HUES6 (cell line): ENCODE results near the gene PTPN14.
A peak's percentile ranks its signal among the peaks of the same experiment; 100 is the strongest.

Source experiments
- H3K27ac ChIP-seq: 2 replicates; pipeline ENCODE4 v1.7.0; 2013; ENCODE audit warnings: low read depth, mild to moderate bottlenecking, low read length, inconsistent platforms
- H3K27me3 ChIP-seq: 2 replicates; pipeline ENCODE4 v1.6.1; 2013; ENCODE audit warnings: low read length; ENCODE audit not compliant: control insufficient read depth, insufficient read depth
- H3K36me3 ChIP-seq: 2 replicates; pipeline ENCODE4 v1.6.1; 2013; ENCODE audit warnings: low read length; ENCODE audit not compliant: control insufficient read depth, insufficient read depth
- H3K4me1 ChIP-seq: 2 replicates; pipeline ENCODE4 v1.6.1; 2013; ENCODE audit warnings: low read length; ENCODE audit not compliant: control insufficient read depth, insufficient read depth
- H3K4me3 ChIP-seq: 2 replicates; pipeline ENCODE4 v1.5.1; 2013; ENCODE audit warnings: low read depth, low read length
- H3K9ac ChIP-seq: one replicate; pipeline ENCODE4 v1.6.1; 2013; ENCODE audit warnings: mild to moderate bottlenecking, low read length
- H3K9me3 ChIP-seq: 2 replicates; pipeline ENCODE4 v1.6.1; 2013; ENCODE audit warnings: low read depth, low read length; ENCODE audit not compliant: control insufficient read depth, insufficient read depth

The PTPN14 gene

GRCh38 chr1:214548988-214549387 lies 2.4 kb downstream of the PTPN14 start:
- Histone ChIP-seq H3K9me3 (no peaks in the 10 kb centered on the region), H3K27ac (no peak overlapping the region), H3K27me3 (no peaks in the 10 kb centered on the region), H3K9ac (no peak overlapping the region), H3K4me1 (peaks cover 62% of the 10 kb centered on the region), H3K4me3 (peak overlapping the region; percentile 89), H3K36me3 (no peaks in the 10 kb centered on the region)

GRCh38 chr1:214548271-214548670 lies 3.1 kb downstream of the PTPN14 start:
- no peak overlapping the region for H3K9ac ChIP-seq
- peaks cover 55% of the 10 kb centered on the region for H3K4me1 ChIP-seq
- H3K4me3 ChIP-seq = peak overlapping the region; percentile 89; the same call in 1 of the 2 replicates
- no peaks in the 10 kb centered on the region for H3K9me3 ChIP-seq
- H3K36me3 ChIP-seq = no peaks in the 10 kb centered on the region
- no peaks in the 10 kb centered on the region for H3K27me3 ChIP-seq
- H3K27ac ChIP-seq = no peak overlapping the region

GRCh38 chr1:214547747-214548146 lies 3.7 kb downstream of the PTPN14 start:
- Histone ChIP-seq H3K4me3 (peak overlapping the region; percentile 24; the same call in 1 of the 2 replicates), H3K36me3 (no peaks in the 10 kb centered on the region), H3K9me3 (no peaks in the 10 kb centered on the region), H3K27ac (no peak overlapping the region), H3K4me1 (peaks cover 51% of the 10 kb centered on the region), H3K9ac (no peak overlapping the region), H3K27me3 (no peaks in the 10 kb centered on the region)

GRCh38 chr1:214546886-214547641 lies 4.3 kb downstream of the PTPN14 start:
- Histone ChIP-seq H3K36me3 (peaks cover 5% of the 10 kb centered on the region; the same call in 1 of the 2 replicates), H3K4me1 (peaks cover 54% of the 10 kb centered on the region), H3K4me3 (peak overlapping the region; percentile 24; the same call in 1 of the 2 replicates), H3K27me3 (no peaks in the 10 kb centered on the region), H3K9me3 (no peaks in the 10 kb centered on the region), H3K27ac (no peak overlapping the region), H3K9ac (no peak overlapping the region)

- Histone ChIP-seq H3K27me3 (no peaks in the 10 kb centered on the region), H3K27ac (no peak overlapping the region), H3K9ac (no peak overlapping the region), H3K9me3 (no peaks in the 10 kb centered on the region), H3K4me1 (peaks cover 64% of the 10 kb centered on the region), H3K4me3 (no peak overlapping the region), H3K36me3 (peaks cover 8% of the 10 kb centered on the region; the same call in 1 of the 2 replicates)
Measured at GRCh38 chr1:214546084-214546483, 5.3 kb downstream of the PTPN14 start.

- peaks cover 67% of the 10 kb centered on the region for H3K4me1 ChIP-seq
- H3K27me3 ChIP-seq = no peaks in the 10 kb centered on the region
- H3K27ac ChIP-seq = no peak overlapping the region
- no peak overlapping the region for H3K9ac ChIP-seq
- no peak overlapping the region for H3K4me3 ChIP-seq
- peaks cover 8% of the 10 kb centered on the region; the same call in 1 of the 2 replicates for H3K36me3 ChIP-seq
- H3K9me3 ChIP-seq = no peaks in the 10 kb centered on the region
Measured at GRCh38 chr1:214545293-214545692, 6.1 kb downstream of the PTPN14 start.

GRCh38 chr1:214544791-214545190 lies 6.6 kb downstream of the PTPN14 start:
- Histone ChIP-seq H3K36me3 (peaks cover 8% of the 10 kb centered on the region; the same call in 1 of the 2 replicates), H3K4me1 (peaks cover 69% of the 10 kb centered on the region), H3K27me3 (no peaks in the 10 kb centered on the region), H3K9ac (no peak overlapping the region), H3K4me3 (no peak overlapping the region), H3K27ac (no peak overlapping the region), H3K9me3 (no peaks in the 10 kb centered on the region)

- Histone ChIP-seq H3K9ac (no peak overlapping the region), H3K27me3 (no peaks in the 10 kb centered on the region), H3K9me3 (no peaks in the 10 kb centered on the region), H3K4me3 (no peak overlapping the region), H3K36me3 (peaks cover 8% of the 10 kb centered on the region; the same call in 1 of the 2 replicates), H3K4me1 (peaks cover 61% of the 10 kb centered on the region), H3K27ac (no peak overlapping the region)
Measured at GRCh38 chr1:214542275-214543199, 8.9 kb downstream of the PTPN14 start.

GRCh38 chr1:214541693-214542092 lies 9.7 kb downstream of the PTPN14 start:
- Histone ChIP-seq H3K4me1 (peaks cover 53% of the 10 kb centered on the region), H3K4me3 (no peak overlapping the region), H3K36me3 (peaks cover 8% of the 10 kb centered on the region; the same call in 1 of the 2 replicates), H3K9ac (no peak overlapping the region), H3K9me3 (no peaks in the 10 kb centered on the region), H3K27me3 (no peaks in the 10 kb centered on the region), H3K27ac (no peak overlapping the region)

- no peak overlapping the region for H3K4me3 ChIP-seq
- H3K9ac ChIP-seq = no peak overlapping the region
- H3K27ac ChIP-seq = no peak overlapping the region
- H3K27me3 ChIP-seq = no peaks in the 10 kb centered on the region
- peaks cover 48% of the 10 kb centered on the region for H3K4me1 ChIP-seq
- H3K36me3 ChIP-seq = peaks cover 8% of the 10 kb centered on the region; the same call in 1 of the 2 replicates
- H3K9me3 ChIP-seq = no peaks in the 10 kb centered on the region
Measured at GRCh38 chr1:214541206-214541605, 10.2 kb downstream of the PTPN14 start.

- no peak overlapping the region for H3K4me3 ChIP-seq
- peaks cover 41% of the 10 kb centered on the region for H3K4me1 ChIP-seq
- H3K27ac ChIP-seq = no peak overlapping the region
- no peaks in the 10 kb centered on the region for H3K9me3 ChIP-seq
- H3K27me3 ChIP-seq = no peaks in the 10 kb centered on the region
- H3K9ac ChIP-seq = no peak overlapping the region
- H3K36me3 ChIP-seq = peaks cover 8% of the 10 kb centered on the region; the same call in 1 of the 2 replicates
Measured at GRCh38 chr1:214540324-214540723, 11.1 kb downstream of the PTPN14 start.
